C4-2B (cell line): Measurements from ENCODE around the gene GPC2.
"Not testable (repeated sequence)": the region's sequence is repeated elsewhere in the genome, so short reads cannot be mapped to it uniquely, and the experiment has no call there.

ENCODE experiments used
- H3K27ac ChIP-seq: fragments of 450-650 bp; 2 replicates; pipeline ENCODE4 v1.5.1; 2017
- CTCF ChIP-seq: fragments of 450-650 bp; conservative IDR thresholded peaks from 2 replicates; pipeline ENCODE4 v1.5.1; 2017; ENCODE audit warnings: mild to moderate bottlenecking
- ZFX ChIP-seq: fragments of 450-650 bp; IDR thresholded peaks from 2 replicates; pipeline ENCODE4 v1.6.1; 2017

GPC2 gene

DNA sequence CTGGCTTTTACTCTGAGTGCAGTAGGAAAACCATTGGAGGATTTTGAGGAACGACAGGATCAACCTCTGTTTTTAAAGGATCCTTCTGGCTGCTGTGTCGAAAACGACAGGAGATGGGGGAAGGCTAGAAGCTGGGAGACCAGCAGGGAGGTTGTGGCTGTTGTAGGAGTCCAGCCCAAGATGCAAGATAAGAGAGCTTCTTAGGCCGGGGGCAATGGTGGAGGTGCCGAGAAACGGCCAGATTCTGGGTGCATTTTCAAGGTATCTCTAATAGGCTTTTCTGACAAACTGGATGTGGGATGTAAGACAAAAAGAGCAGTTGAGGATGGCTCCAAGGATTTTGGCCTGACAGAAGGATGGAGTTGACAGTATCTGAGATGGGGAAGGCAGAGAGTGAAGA, 32.3 kb upstream of the GPC2 start:
- no peak overlapping the region for H3K27ac ChIP-seq

DNA sequence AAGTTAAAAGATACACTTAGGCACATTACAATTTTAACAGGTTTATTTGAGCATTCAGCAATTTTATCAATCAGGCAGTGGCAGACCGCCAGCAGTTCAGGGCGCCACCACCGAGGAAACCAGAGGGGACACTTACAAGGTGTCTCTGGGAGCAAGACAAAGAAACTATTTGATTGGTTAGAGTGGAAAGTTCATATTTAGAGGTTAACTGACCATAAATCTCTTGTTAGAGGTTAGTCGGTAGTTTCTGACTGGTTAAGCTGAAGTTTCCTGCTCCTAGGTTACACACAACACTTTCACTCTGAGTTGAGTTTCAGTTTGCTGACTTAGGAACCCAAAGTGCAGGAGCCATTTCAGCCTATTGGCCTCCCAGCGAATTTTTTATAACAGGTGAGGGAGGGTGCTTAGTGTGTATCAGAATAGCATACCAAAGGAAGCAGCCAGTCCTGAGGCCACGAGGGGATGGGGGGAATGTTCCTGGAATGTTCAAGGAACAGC, 31.8 kb upstream of the GPC2 start:
- TF ChIP-seq CTCF (no peak), ZFX (no peak)
- no peak overlapping the region for H3K27ac ChIP-seq

More for the DNA sequence above, 32.3 kb upstream of the GPC2 start:
- no peak for TF ChIP-seq CTCF
- TF ChIP-seq ZFX, result no peak

- no peak overlapping the region for H3K27ac ChIP-seq
- TF ChIP-seq CTCF (no peak), ZFX (no peak)
These were observed 27.3 kb upstream of the GPC2 start for GRCh38 chr7:100204454-100204853.

DNA sequence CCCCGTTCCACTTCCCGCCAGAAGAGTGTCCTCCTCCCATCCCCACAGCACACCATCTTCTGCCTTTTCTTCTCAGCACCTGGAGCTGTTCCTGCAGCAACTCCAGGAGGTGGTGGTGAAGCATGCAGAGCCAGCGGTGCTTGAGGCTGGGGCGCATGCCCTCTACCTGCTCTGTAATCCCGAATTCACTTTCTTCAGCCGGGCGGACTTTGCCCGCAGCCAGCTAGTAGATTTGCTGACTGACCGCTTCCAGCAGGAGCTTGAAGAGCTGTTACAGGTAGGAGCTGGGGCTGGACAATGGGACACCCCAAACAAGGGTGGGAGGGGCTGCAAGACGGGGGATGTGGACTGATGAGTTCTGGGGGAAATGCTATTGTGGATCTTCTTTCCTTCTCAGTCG, 23.5 kb upstream of the GPC2 start:
- TF ChIP-seq ZFX, result no peak
- no peak for TF ChIP-seq CTCF
- H3K27ac ChIP-seq, result no peak overlapping the region

DNA sequence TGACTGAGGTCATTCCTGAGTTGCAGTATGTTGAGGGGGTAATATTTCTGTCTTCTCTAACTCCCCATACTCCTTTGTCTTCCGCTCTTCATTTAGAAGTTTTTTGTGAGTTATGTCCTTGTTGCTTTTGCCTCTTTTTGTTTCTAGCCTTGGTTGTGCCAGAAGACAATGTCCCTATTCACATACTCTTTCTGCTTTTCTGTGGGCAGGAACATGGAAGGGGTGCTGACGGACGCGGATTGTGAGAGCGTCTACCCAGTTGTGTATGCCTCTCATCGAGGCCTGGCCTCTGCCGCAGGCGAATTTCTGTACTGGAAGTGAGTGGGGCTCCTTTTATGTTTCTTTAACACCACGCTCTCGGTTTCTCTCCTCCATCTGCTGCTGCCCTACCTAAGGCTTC, 21.1 kb upstream of the GPC2 start:
- TF ChIP-seq CTCF, result no peak
- no peak for TF ChIP-seq ZFX
- no peak overlapping the region for H3K27ac ChIP-seq

- not testable (repeated sequence) for H3K27ac ChIP-seq
These were observed 18.7 kb upstream of the GPC2 start for GRCh38 chr7:100195901-100196322.

DNA sequence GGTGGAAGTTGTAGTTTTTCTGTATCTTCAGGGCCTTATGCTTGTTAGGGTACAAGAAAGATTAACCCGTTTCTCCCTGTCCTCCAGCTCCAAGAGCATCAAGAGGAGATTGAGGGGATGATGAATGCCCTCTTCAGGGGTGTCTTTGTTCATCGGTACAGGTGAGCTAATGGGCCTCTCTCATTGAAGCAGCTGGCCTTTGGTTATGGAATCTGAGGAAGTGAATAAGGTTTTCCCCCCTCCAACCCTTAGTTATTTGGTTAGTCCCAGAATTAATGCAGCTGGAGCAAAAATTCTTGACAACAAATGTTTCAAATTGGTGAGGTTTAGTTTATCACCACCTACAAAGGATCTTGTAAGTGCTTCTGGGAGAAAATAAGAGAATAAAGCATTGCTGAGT, 18.0 kb upstream of the GPC2 start:
- H3K27ac ChIP-seq, result no peak overlapping the region
- no peak for TF ChIP-seq CTCF
- no peak for TF ChIP-seq ZFX

DNA sequence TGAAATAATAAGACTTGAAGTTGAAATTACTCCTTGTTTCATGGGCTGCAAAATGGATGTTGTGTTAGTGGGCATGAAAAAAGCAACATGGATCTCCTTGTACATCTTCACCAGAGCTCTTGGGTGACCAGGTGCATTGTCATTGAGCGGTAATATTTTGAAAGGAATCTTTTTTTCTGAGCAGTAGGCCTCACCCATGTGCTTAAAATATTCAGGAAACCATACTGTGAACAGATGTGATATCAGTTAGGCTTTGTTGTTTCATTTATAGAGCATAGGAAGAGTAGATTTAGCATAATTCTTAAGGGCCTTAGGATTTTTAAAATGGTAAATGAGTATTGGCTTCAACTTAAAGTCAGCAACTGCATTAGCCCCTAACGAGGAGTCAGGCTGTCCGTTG, 15.8 kb upstream of the GPC2 start:
- TF ChIP-seq ZFX (no peak), CTCF (no peak)
- H3K27ac ChIP-seq, result no peak overlapping the region

DNA sequence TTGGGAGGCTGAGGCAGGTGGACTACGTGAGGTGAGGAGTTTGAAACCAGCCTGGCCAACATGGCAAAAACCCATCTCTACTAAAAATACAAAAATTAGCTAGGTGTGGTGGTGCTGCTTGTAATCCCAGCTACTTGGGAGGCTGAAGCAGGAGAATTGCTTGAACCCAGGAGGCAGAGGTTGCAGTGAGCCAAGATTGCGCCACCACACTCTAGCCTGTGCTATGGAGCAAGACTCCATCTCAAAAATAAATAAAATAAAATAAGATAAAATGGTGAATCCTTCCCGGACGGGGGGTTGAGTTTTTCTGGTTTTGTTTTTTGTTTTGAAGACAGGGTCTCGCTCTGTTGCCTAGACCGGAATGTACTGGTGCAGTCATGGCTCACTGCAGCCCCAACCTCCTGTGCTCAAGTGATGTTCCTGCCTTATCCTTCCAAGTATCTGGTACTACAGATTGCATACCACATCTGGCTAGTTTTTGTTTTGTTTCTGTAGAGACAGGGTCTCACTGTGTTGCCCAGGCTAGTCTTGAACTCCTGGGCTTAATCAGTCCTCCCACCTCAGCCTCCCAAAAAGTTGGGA, 15.2 kb upstream of the GPC2 start:
- not testable (repeated sequence) for H3K27ac ChIP-seq
